IMR-90 (cell line): ENCODE results near the gene SLC9A3. TPM values are rescaled to one million over a fixed set of nuclear protein-coding genes. Genes with fewer than 3 reads are reported as not detected.

ENCODE experiments used
- ATAC-seq: fragments of 200-7000 bp; cut with Tn5 transposase; 2 replicates; pipeline ENCODE4 v1.9.1; 2020; ENCODE audit warnings: low read depth, mild to moderate bottlenecking, moderate library complexity
- BruUV-seq: library from RNA; stranded (reverse); fragments of 400-500 nt; replicated peaks from 2 replicates; lab custom pipeline; 2021; lab: Mats Ljungman, UMichigan
- CTCF ChIA-PET: fragments of 300-600 bp; formaldehyde crosslinking; extraction: SDS; loops from one replicate; lab custom pipeline; 2021; ENCODE audit warnings: antibody characterized with exemption; lab: Yijun Ruan, JAX
- POLR2A ChIA-PET: fragments of 300-600 bp; sonication (Branson Sonifier 250); formaldehyde crosslinking; loops from one replicate; lab custom pipeline; 2022; ENCODE audit warnings: antibody characterized with exemption; ENCODE audit not compliant: unreplicated experiment; lab: Charles Lee
- DNase-seq: peaks from one replicate; pipeline ENCODE4 v3.0.0; 2013
- H2AFZ ChIP-seq: replicated peaks from 2 replicates; pipeline ENCODE3; 2013; ENCODE audit warnings: low read length, mild to moderate bottlenecking; ENCODE audit not compliant: poor library complexity
- H2AK5ac ChIP-seq: 2 replicates; pipeline ENCODE4 v1.6.1; 2013; ENCODE audit warnings: low read depth, low read length, inconsistent platforms
- H2AK9ac ChIP-seq: replicated peaks from 2 replicates; pipeline ENCODE3; 2013; ENCODE audit warnings: mild to moderate bottlenecking, low read depth, low read length, moderate library complexity; ENCODE audit not compliant: poor library complexity
- H2BK120ac ChIP-seq: 2 replicates; pipeline ENCODE4 v1.6.1; 2013; ENCODE audit warnings: low read depth, low read length, inconsistent platforms
- H2BK15ac ChIP-seq: 3 replicates; pipeline ENCODE4 v1.6.1; 2013; ENCODE audit warnings: low read depth, low read length, inconsistent platforms
- H2BK20ac ChIP-seq: 2 replicates; pipeline ENCODE4 v1.6.1; 2013; ENCODE audit warnings: low read depth, mild to moderate bottlenecking, inconsistent platforms, low read length, moderate library complexity
- H2BK5ac ChIP-seq: 2 replicates; pipeline ENCODE4 v1.6.1; 2013; ENCODE audit warnings: mild to moderate bottlenecking, low read depth, low read length, inconsistent platforms; ENCODE audit not compliant: poor library complexity, severe bottlenecking
- H3K14ac ChIP-seq: replicated peaks from 2 replicates; pipeline ENCODE4 v1.6.1; 2013; ENCODE audit warnings: low read depth, low read length, inconsistent platforms
- H3K18ac ChIP-seq: 2 replicates; pipeline ENCODE4 v1.6.1; 2013; ENCODE audit warnings: low read depth, low read length, control low read depth
- H3K23ac ChIP-seq: 2 replicates; pipeline ENCODE4 v1.6.1; 2013; ENCODE audit warnings: low read depth, low read length, inconsistent platforms
- H3K27ac ChIP-seq: 2 replicates; pipeline ENCODE4 v1.5.1; 2013; ENCODE audit warnings: mild to moderate bottlenecking, control low read depth, low read length; ENCODE audit not compliant: insufficient read depth
- H3K27me3 ChIP-seq: 2 replicates; pipeline ENCODE4 v1.6.1; 2013; ENCODE audit warnings: low read length; ENCODE audit not compliant: control insufficient read depth, insufficient read depth
- H3K36me3 ChIP-seq: 2 replicates; pipeline ENCODE4 v1.6.1; 2013; ENCODE audit warnings: low read length, mixed read lengths; ENCODE audit not compliant: control insufficient read depth, insufficient read depth
- H3K4ac ChIP-seq: 2 replicates; pipeline ENCODE4 v1.6.1; 2013; ENCODE audit warnings: low read depth, low read length, inconsistent platforms
- H3K4me1 ChIP-seq: 2 replicates; pipeline ENCODE4 v1.6.1; 2013; ENCODE audit warnings: low read length, mixed read lengths; ENCODE audit not compliant: control insufficient read depth, insufficient read depth
- H3K4me2 ChIP-seq: 2 replicates; pipeline ENCODE4 v1.6.1; 2013; ENCODE audit warnings: low read depth, mild to moderate bottlenecking, control low read depth, low read length, moderate library complexity
- H3K4me3 ChIP-seq: 2 replicates; pipeline ENCODE4 v1.5.1; 2013; ENCODE audit warnings: low read depth, mild to moderate bottlenecking, control low read depth, low read length, moderate library complexity; ENCODE audit not compliant: insufficient read depth
- H3K56ac ChIP-seq: 2 replicates; pipeline ENCODE4 v1.6.1; 2013; ENCODE audit warnings: low read length, inconsistent platforms; ENCODE audit not compliant: insufficient read depth; ENCODE audit errors: extremely low read depth
- H3K79me1 ChIP-seq, 2 experiments: 2 replicates each; pipeline ENCODE4 v1.6.1; 2013; ENCODE audit warnings: low read length in 2 of 2, inconsistent platforms in 1 of 2, low read depth in 1 of 2
- H3K9ac ChIP-seq: 2 replicates; pipeline ENCODE4 v1.6.1; 2013; ENCODE audit warnings: low read depth, low read length, control low read depth
- H3K9me1 ChIP-seq: 2 replicates; pipeline ENCODE4 v1.6.1; 2013; ENCODE audit warnings: low read length, inconsistent platforms; ENCODE audit not compliant: insufficient read depth
- H3K9me3 ChIP-seq: 2 replicates; pipeline ENCODE4 v1.6.1; 2013; ENCODE audit warnings: low read length; ENCODE audit not compliant: control insufficient read depth, insufficient read depth
- H4K20me1 ChIP-seq: 2 replicates; pipeline ENCODE4 v1.6.1; 2013; ENCODE audit warnings: low read length, inconsistent platforms; ENCODE audit not compliant: insufficient read depth
- H4K5ac ChIP-seq: 2 replicates; pipeline ENCODE4 v1.6.1; 2013; ENCODE audit warnings: mild to moderate bottlenecking, low read depth, low read length, control low read depth
- H4K8ac ChIP-seq, 2 experiments: 2 replicates each; pipeline ENCODE4 v1.6.1; 2013; ENCODE audit warnings: low read depth in 2 of 2, low read length in 2 of 2, control low read depth in 1 of 2, inconsistent platforms in 1 of 2
- H4K91ac ChIP-seq: 2 replicates; pipeline ENCODE4 v1.6.1; 2013; ENCODE audit warnings: low read depth, low read length, inconsistent platforms; ENCODE audit not compliant: insufficient read depth
- BHLHE40 ChIP-seq: fragments of 150-350 bp; IDR thresholded peaks from 2 replicates; pipeline ENCODE4 v1.6.1; 2016; ENCODE audit warnings: mild to moderate bottlenecking, low read depth, low read length
- CEBPB ChIP-seq: IDR thresholded peaks from 2 replicates; pipeline ENCODE4 v1.6.1; 2012; ENCODE audit warnings: low read depth, low read length, improper control_type of control experiment
- FOS ChIP-seq: fragments of 150-350 bp; IDR thresholded peaks from 2 replicates; pipeline ENCODE4 v1.6.1; 2016; ENCODE audit warnings: low read depth, low read length
- MAZ ChIP-seq: IDR thresholded peaks from 2 replicates; pipeline ENCODE4 v1.6.1; 2012; ENCODE audit warnings: low read depth, mild to moderate bottlenecking, low read length, improper control_type of control experiment, moderate library complexity, borderline replicate concordance
- MXI1 ChIP-seq: IDR thresholded peaks from 2 replicates; pipeline ENCODE4 v1.6.1; 2012; ENCODE audit warnings: low read depth, mild to moderate bottlenecking, low read length, moderate library complexity, borderline replicate concordance
- NFE2L2 ChIP-seq: fragments of 150-350 bp; IDR thresholded peaks from 2 replicates; pipeline ENCODE4 v1.6.1; 2016; ENCODE audit warnings: low read depth, mild to moderate bottlenecking, low read length
- POLR2A ChIP-seq: IDR thresholded peaks from 2 replicates; pipeline ENCODE4 v1.6.1; 2012; ENCODE audit warnings: mild to moderate bottlenecking, low read depth, low read length
- RAD21 ChIP-seq: IDR thresholded peaks from 2 replicates; pipeline ENCODE4 v1.6.1; 2012; ENCODE audit warnings: low read length, improper control_type of control experiment
- RCOR1 ChIP-seq: IDR thresholded peaks from 2 replicates; pipeline ENCODE4 v1.6.1; 2012; ENCODE audit warnings: mild to moderate bottlenecking, low read length, improper control_type of control experiment; ENCODE audit not compliant: insufficient replicate concordance
- RFX5 ChIP-seq: IDR thresholded peaks from 2 replicates; pipeline ENCODE4 v1.8.0; 2012; ENCODE audit warnings: low read depth, mild to moderate bottlenecking, low read length, moderate library complexity
- SMC3 ChIP-seq: fragments of 150-350 bp; IDR thresholded peaks from 2 replicates; pipeline ENCODE4 v1.6.1; 2016; ENCODE audit warnings: low read depth, mild to moderate bottlenecking, antibody characterized with exemption, low read length, moderate library complexity
- USF2 ChIP-seq: fragments of 150-350 bp; IDR thresholded peaks from 2 replicates; pipeline ENCODE4 v1.6.1; 2017; ENCODE audit warnings: mild to moderate bottlenecking, antibody characterized with exemption, low read length, low read depth
- WGBS, 2 experiments: methylation state at CpG; one replicate each; pipeline versions ENCODE4 v1.1.5 to v1.1.7; 2013; ENCODE audit warnings: missing lambda C conversion rate in 2 of 2; ENCODE audit not compliant: insufficient read length in 1 of 2; ENCODE audit errors: extremely low coverage in 2 of 2; 5-methylcytosine and 5-hydroxymethylcytosine counted together
- dilution Hi-C: fragments of 300-500 bp; cut with HindIII; formaldehyde crosslinking; loops from one replicate; pipeline ENCODE4 v1.14.3; 2018; ENCODE audit warnings: low sequenced_read_pairs; ENCODE audit not compliant: unreplicated experiment
- in situ Hi-C: fragments of 300-500 bp; cut with MboI; formaldehyde crosslinking; loops from 3 replicates; pipeline ENCODE4 v1.14.3; 2019; ENCODE audit warnings: low sequenced_read_pairs, inconsistent platforms, mixed read lengths
- intact Hi-C: fragments of 100-400 bp; cut with micrococcal nuclease; formaldehyde crosslinking; loops from 2 replicates; pipeline ENCODE4 v1.10.0; 2022
- polyA plus RNA-seq, 3 experiments: library from polyadenylated mRNA; depleted of rRNA; stranded (reverse); fragments of >200 nt; gene quantifications; 2 replicates each; pipeline ENCODE4 v1.2.3, GENCODE V29; 2012; ENCODE audit warnings: low replicate concordance in 1 of 3
- total RNA-seq: library from RNA; depleted of rRNA; stranded (reverse); fragments of >200 nt; gene quantifications from 2 replicates; pipeline ENCODE4 v1.2.3, GENCODE V29; 2012
- TF ChIP-seq, protein P1 (sequence below): conservative IDR thresholded peaks from 2 replicates; pipeline ENCODE4 v1.5.1; 2012; ENCODE audit warnings: mild to moderate bottlenecking, low read depth, low read length, improper control_type of control experiment

SLC9A3 gene
- total and polyA plus RNA-seq, 2 of the 4 experiments (the other 2 are of a cell fraction): 0.72 to 1.5 TPM

DNA sequence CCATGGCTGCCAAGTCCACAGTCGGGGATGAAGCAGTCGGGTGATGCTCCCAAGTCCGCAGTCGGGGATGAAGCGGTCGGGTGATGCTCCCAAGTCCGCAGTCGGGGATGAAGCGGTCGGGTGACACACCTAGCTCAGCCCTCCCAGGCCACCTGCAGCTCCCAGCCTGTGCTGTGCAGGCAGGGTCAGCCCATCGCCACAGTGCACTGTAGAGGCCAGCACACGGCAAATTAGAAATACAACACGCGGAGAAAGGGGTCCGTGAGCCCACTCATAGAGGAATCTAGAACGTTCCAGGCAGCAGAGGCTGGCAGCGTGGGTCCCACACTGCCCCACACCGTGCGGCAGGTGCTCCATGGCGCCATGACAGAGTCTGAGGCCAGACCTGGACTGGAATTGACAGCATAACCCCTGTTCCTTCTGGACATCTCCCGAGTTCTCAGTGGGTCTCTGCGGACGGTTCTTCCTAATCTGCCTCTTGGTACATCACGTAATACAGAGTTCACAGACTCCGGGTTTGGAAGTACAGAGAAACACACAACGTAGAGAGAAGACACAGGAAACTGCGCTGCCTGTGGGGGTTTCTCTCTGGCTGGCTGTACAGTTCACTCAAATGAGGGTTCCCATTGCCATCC, 89.0 kb downstream of the SLC9A3 start:
- H3K18ac ChIP-seq: no peak overlapping the region
- H3K23ac ChIP-seq: no peak overlapping the region
- no peak for DNase-seq
- no peak overlapping the region for H2BK5ac ChIP-seq
- no peak overlapping the region for H4K5ac ChIP-seq
- in situ Hi-C loops (loop anchor here (5.0 kb wide), 1 partner anchor 123 kb away; no protein-coding TSS in a partner anchor), dilution Hi-C loops (no loop called here), intact Hi-C loops (no loop called here)
- H3K9me1 ChIP-seq: no peaks in the 10 kb centered on the region; the same call in 1 of the 2 replicates
- H2BK120ac ChIP-seq: no peak overlapping the region
- no peak overlapping the region for H3K9ac ChIP-seq
- no peak overlapping the region for H4K8ac ChIP-seq
- no peaks in the 10 kb centered on the region for H3K9me3 ChIP-seq
- no peak overlapping the region for H3K4me3 ChIP-seq
- H3K4ac ChIP-seq: no peak overlapping the region
- 94% methylated on average over 12 of the region's 27 CpGs; no CpG with 5 or more reads in 1 of the 2 experiments for WGBS, 2 experiments
- H2AFZ ChIP-seq: no peak overlapping the region
- ChIA-PET POLR2A (no interaction called here), CTCF (no interaction called here)
- no peak overlapping the region for H3K14ac ChIP-seq
- H3K27ac ChIP-seq: no peak overlapping the region
- peaks cover 0 to 37% of the 10 kb centered on the region in 2 experiments; a peak in 3 of 4 replicates for H3K79me1 ChIP-seq
- no TSS peak for BruUV-seq
- no peak for ATAC-seq
- H3K36me3 ChIP-seq: peaks cover 40% of the 10 kb centered on the region
- no peak overlapping the region for H2BK20ac ChIP-seq
- no peaks in the 10 kb centered on the region; the same call in 1 of the 2 replicates for H4K20me1 ChIP-seq
- H3K4me1 ChIP-seq: peaks cover 4% of the 10 kb centered on the region; the same call in 1 of the 2 replicates
- no peak overlapping the region for H4K91ac ChIP-seq
- H3K56ac ChIP-seq: no peak overlapping the region
- H3K27me3 ChIP-seq: no peaks in the 10 kb centered on the region
- no peak overlapping the region for H2AK5ac ChIP-seq
- H2AK9ac ChIP-seq: no peak overlapping the region
- TF ChIP-seq NFE2L2 (no peak), SMC3 (no peak), CEBPB (no peak), MAZ (no peak), RFX5 (no peak), FOS (no peak), MXI1 (no peak), USF2 (no peak), BHLHE40 (no peak), POLR2A (no peak), RAD21 (no peak), RCOR1 (no peak)
- TF ChIP-seq, protein P1, sequence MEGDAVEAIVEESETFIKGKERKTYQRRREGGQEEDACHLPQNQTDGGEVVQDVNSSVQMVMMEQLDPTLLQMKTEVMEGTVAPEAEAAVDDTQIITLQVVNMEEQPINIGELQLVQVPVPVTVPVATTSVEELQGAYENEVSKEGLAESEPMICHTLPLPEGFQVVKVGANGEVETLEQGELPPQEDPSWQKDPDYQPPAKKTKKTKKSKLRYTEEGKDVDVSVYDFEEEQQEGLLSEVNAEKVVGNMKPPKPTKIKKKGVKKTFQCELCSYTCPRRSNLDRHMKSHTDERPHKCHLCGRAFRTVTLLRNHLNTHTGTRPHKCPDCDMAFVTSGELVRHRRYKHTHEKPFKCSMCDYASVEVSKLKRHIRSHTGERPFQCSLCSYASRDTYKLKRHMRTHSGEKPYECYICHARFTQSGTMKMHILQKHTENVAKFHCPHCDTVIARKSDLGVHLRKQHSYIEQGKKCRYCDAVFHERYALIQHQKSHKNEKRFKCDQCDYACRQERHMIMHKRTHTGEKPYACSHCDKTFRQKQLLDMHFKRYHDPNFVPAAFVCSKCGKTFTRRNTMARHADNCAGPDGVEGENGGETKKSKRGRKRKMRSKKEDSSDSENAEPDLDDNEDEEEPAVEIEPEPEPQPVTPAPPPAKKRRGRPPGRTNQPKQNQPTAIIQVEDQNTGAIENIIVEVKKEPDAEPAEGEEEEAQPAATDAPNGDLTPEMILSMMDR: no peak
- H2BK15ac ChIP-seq: no peak overlapping the region
- no peak overlapping the region for H3K4me2 ChIP-seq
